Endothelial cell of umbilical vein (primary cell): ENCODE results near the gene NPFFR1.

Experiments
- EZH2 ChIP-seq: IDR thresholded peaks from 2 replicates; pipeline ENCODE4 v1.6.1; 2012; ENCODE audit warnings: borderline replicate concordance, low read depth, mild to moderate bottlenecking, moderate library complexity, low read length, inconsistent platforms; ENCODE audit not compliant: severe bottlenecking
- TF ChIP-seq, protein P1 (sequence below), 2 donors: IDR thresholded peaks; 1 replicate in 1 of 2; 2 replicates in 1 of 2; pipeline ENCODE4 v1.5.1; 2011; ENCODE audit warnings: low read length in 2 of 2, mild to moderate bottlenecking in 2 of 2, moderate library complexity in 2 of 2, control low read depth in 1 of 2, inconsistent platforms in 1 of 2, low read depth in 1 of 2; ENCODE audit not compliant: insufficient read depth in 1 of 2; ENCODE audit errors: extremely low read depth in 1 of 2

DNA sequence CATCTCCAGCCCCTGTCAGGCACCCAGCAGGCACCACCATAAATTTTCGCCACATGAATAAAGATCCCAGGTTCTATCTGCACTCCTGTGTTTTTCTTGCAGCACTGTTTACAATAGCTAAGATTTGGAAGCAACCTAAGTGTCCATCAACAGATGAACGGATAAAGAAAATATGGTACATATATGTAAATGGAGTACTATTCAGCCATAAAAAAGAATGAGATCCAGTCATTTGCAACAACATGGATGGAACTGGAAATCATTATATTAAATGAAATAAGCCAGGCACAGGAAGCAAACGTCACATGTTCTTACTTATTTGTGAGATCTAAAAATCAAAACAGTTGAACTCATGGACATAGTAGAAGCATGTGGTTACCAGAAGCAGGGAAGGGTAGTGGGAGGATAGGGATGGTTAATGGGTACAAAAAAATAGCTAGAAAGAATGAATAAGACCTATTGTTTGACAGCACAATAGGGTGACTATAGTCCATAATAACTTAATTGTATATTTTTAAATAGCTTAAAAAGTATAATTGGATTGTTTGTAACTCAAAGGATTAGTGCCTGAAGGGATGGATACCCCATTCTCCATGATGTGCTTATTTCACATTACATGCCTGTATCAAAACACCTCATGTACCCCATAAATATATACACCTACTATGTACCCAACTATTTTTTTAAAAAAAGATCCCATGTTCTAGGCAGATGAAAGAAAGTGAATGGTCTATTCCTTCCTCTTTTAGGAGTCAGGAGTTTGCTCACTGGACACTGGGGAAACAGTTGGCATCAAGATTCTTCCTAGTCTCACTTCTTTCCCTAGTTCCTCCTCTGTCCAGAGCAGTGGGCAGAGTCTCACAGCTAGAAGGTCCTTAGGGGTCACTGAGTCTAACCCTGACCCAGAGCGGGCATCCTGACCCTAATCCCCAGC lies 1.0 kb upstream of the NPFFR1 start:
- TF ChIP-seq, protein P1, sequence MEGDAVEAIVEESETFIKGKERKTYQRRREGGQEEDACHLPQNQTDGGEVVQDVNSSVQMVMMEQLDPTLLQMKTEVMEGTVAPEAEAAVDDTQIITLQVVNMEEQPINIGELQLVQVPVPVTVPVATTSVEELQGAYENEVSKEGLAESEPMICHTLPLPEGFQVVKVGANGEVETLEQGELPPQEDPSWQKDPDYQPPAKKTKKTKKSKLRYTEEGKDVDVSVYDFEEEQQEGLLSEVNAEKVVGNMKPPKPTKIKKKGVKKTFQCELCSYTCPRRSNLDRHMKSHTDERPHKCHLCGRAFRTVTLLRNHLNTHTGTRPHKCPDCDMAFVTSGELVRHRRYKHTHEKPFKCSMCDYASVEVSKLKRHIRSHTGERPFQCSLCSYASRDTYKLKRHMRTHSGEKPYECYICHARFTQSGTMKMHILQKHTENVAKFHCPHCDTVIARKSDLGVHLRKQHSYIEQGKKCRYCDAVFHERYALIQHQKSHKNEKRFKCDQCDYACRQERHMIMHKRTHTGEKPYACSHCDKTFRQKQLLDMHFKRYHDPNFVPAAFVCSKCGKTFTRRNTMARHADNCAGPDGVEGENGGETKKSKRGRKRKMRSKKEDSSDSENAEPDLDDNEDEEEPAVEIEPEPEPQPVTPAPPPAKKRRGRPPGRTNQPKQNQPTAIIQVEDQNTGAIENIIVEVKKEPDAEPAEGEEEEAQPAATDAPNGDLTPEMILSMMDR (IDR thresholded peaks at IDR 0.05; ENCODE audit: extremely low read depth in 1 of 2, insufficient read depth in 1 of 2, low read depth in 1 of 2, low read length in 2 of 2): no peak
- no peak for TF ChIP-seq EZH2
